GM12872 (cell line): Measurements from ENCODE around the gene MTMR10.

Experiments
- TF ChIP-seq, protein P1 (sequence below): IDR thresholded peaks from 3 replicates; pipeline ENCODE4 v1.5.1; 2011; ENCODE audit warnings: low read depth, mild to moderate bottlenecking, low read length, moderate library complexity; ENCODE audit not compliant: insufficient read depth

MTMR10 gene

DNA sequence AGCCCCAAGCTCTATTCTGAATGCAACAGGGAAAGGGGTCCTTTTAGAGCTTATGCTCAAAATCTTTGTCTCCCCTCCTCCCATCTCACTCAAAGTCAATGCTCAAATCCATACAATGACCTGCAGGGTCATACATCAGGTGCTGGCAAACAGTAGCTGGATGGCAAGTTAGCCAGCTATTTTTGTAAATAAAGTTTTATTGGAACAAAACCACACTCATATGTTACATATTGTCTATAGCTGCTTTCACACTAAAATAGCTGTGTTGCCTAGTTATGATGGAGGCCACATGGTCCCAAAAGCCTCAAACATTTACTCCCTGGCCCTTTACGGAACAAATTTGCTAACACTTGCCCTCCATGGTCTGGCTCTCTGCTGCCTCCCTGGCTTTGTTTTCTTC is 89.5 kb downstream of the MTMR10 start:
- TF ChIP-seq, protein P1, sequence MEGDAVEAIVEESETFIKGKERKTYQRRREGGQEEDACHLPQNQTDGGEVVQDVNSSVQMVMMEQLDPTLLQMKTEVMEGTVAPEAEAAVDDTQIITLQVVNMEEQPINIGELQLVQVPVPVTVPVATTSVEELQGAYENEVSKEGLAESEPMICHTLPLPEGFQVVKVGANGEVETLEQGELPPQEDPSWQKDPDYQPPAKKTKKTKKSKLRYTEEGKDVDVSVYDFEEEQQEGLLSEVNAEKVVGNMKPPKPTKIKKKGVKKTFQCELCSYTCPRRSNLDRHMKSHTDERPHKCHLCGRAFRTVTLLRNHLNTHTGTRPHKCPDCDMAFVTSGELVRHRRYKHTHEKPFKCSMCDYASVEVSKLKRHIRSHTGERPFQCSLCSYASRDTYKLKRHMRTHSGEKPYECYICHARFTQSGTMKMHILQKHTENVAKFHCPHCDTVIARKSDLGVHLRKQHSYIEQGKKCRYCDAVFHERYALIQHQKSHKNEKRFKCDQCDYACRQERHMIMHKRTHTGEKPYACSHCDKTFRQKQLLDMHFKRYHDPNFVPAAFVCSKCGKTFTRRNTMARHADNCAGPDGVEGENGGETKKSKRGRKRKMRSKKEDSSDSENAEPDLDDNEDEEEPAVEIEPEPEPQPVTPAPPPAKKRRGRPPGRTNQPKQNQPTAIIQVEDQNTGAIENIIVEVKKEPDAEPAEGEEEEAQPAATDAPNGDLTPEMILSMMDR, result no peak

DNA sequence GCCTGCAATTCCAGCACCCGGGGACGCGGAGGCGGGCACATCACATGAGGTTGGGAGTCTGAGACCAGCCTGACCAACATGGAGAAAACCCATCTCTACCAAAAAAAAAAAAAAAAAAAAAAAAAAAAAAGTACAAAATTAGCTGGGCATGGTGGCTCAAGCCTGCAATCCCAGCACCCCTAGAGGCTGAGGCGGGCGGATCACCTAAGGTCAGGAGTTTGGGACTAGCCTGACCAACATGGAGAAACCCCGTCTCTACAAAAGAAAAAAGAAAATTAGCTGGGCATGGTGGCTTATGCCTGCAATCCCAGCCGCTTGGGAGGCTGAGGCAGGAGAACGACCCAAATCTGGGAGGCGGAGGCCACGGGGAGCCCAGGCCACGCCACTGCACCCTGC is 95.2 kb downstream of the MTMR10 start:
- TF ChIP-seq, protein P1, result no peak

DNA sequence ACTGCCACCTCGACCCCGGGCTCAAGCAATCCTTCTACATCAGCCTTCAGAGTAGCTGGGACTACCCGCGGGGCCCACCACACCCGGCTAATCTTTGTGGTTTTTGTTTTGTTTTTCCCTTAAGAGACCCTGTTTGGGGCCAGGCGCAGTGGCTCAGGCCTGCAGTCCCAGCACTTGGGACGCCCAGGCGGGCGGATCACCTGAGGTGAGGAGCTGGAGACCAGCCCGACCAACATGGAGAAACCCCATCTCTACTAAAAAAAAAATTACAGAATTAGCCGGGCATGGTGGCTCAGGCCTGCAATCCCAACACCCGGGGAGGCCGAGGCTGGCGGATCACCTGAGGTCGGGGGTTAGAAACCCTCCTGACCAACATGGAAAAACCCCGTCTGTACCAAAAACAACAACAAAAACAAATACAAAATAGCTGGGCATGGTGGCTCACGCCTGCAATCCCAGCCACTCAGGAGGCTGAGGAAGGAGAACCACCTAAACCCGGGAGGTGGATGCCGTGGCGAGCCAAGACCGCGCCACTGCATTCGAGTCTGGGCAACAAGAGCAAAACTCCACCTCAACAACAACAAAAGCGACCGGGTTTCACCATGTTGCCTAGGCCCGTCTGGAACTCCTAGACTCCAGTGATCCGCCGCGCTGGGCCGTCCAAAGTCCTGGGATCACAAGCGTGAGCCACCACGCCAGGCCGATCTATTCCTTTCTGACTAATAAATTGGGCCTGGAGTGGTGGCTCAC is 95.8 kb downstream of the MTMR10 start:
- TF ChIP-seq, protein P1, result no peak

DNA sequence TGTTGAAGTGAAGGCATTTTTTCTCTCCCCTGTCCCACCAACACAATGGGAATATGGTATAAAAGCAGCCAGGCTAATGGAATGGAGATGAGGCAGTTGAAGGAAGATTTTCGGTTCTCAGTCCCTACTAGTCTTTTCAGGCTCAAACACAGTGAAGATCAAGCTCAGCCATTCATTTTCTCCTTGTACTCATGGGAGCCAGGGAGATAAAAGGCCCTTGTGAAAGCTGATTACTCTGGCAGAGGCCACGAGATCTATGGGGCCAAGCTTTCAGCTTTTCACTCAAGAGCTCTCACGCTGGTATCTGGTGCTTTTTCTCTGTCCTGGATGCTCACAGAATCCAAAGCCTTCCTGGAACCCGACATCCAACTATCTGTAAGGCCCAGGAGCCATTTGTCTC is 102.2 kb downstream of the MTMR10 start:
- TF ChIP-seq, protein P1, result no peak
